Neuronal stem cell (in vitro differentiated cells): ENCODE results near the gene MOB4.

Experiments
- DNase-seq: peaks from one replicate; pipeline ENCODE4 v3.0.0-alpha.2; 2013; ENCODE audit warnings: low spot score
- H2AFZ ChIP-seq: one replicate; pipeline ENCODE4 v1.6.1; 2013; ENCODE audit warnings: mild to moderate bottlenecking, low read length, inconsistent platforms
- H2AK5ac ChIP-seq: 2 replicates; pipeline ENCODE4 v1.6.1; 2013; ENCODE audit warnings: low read depth, mild to moderate bottlenecking, inconsistent platforms, low read length, moderate library complexity, mixed read lengths
- H2BK120ac ChIP-seq: 2 replicates; pipeline ENCODE4 v1.6.1; 2013; ENCODE audit warnings: low read depth, mild to moderate bottlenecking, inconsistent platforms, low read length, moderate library complexity, mixed read lengths
- H2BK12ac ChIP-seq: one replicate; pipeline ENCODE4 v1.6.1; 2013; ENCODE audit warnings: low read length, inconsistent platforms
- H2BK15ac ChIP-seq: 2 replicates; pipeline ENCODE4 v1.6.1; 2013; ENCODE audit warnings: mild to moderate bottlenecking, low read length, inconsistent platforms, mixed read lengths
- H2BK5ac ChIP-seq: one replicate; pipeline ENCODE4 v1.6.1; 2013; ENCODE audit warnings: inconsistent platforms, mild to moderate bottlenecking, low read length, moderate library complexity
- H3K14ac ChIP-seq: one replicate; pipeline ENCODE4 v1.6.1; 2013; ENCODE audit warnings: low read length, inconsistent platforms
- H3K18ac ChIP-seq: 2 replicates; pipeline ENCODE4 v1.6.1; 2013; ENCODE audit warnings: low read length, inconsistent platforms
- H3K23ac ChIP-seq: 2 replicates; pipeline ENCODE4 v1.6.1; 2013; ENCODE audit warnings: low read depth, mild to moderate bottlenecking, mixed read lengths, low read length, inconsistent platforms; ENCODE audit not compliant: poor library complexity
- H3K27ac ChIP-seq: replicated peaks from 3 replicates; pipeline ENCODE4 v1.5.1; 2013; ENCODE audit warnings: low read length, inconsistent platforms
- H3K27me3 ChIP-seq, 3 experiments: 2 replicates each; pipeline ENCODE4 v1.6.1; 2013; ENCODE audit warnings: low read length in 3 of 3, mild to moderate bottlenecking in 2 of 3, inconsistent platforms in 1 of 3, low read depth in 1 of 3, mixed read lengths in 1 of 3, moderate library complexity in 1 of 3; ENCODE audit not compliant: control insufficient read depth in 3 of 3, insufficient read depth in 3 of 3
- H3K36me3 ChIP-seq, 2 donors: replicated peaks in 1 of 2; 2 replicates each; pipeline ENCODE4 v1.6.1; 2013; ENCODE audit warnings: low read length in 2 of 2; ENCODE audit not compliant: control insufficient read depth in 2 of 2, insufficient read depth in 2 of 2
- H3K4ac ChIP-seq: 2 replicates; pipeline ENCODE4 v1.6.1; 2013; ENCODE audit warnings: inconsistent platforms, mild to moderate bottlenecking, low read length, moderate library complexity
- H3K4me1 ChIP-seq, 2 donors: 1 replicate in 1 of 2; 2 replicates in 1 of 2; pipeline ENCODE4 v1.6.1; 2013; ENCODE audit warnings: low read length in 2 of 2, low read depth in 1 of 2; ENCODE audit not compliant: control insufficient read depth in 2 of 2, insufficient read depth in 1 of 2
- H3K4me2 ChIP-seq: one replicate; pipeline ENCODE4 v1.6.1; 2013; ENCODE audit warnings: mild to moderate bottlenecking, low read length, inconsistent platforms; ENCODE audit not compliant: insufficient read depth, poor library complexity, severe bottlenecking
- H3K4me3 ChIP-seq, 2 donors: 2 replicates each; pipeline ENCODE4 v1.5.1; 2013; ENCODE audit warnings: low read length in 2 of 2, mild to moderate bottlenecking in 2 of 2, inconsistent platforms in 1 of 2, moderate library complexity in 1 of 2
- H3K79me1 ChIP-seq: one replicate; pipeline ENCODE4 v1.6.1; 2013; ENCODE audit warnings: low read depth, mild to moderate bottlenecking, inconsistent platforms, low read length, moderate library complexity
- H3K9ac ChIP-seq: one replicate; pipeline ENCODE4 v1.6.1; 2013; ENCODE audit warnings: mild to moderate bottlenecking, low read depth, low read length, inconsistent platforms; ENCODE audit not compliant: poor library complexity
- H3K9me3 ChIP-seq, 2 donors: replicated peaks in 1 of 2; 2 replicates each; pipeline versions ENCODE3 to v1.6.1; 2013; ENCODE audit warnings: low read length in 2 of 2, mild to moderate bottlenecking in 2 of 2, inconsistent platforms in 1 of 2, low read depth in 1 of 2, mixed read lengths in 1 of 2, moderate library complexity in 1 of 2; ENCODE audit not compliant: control insufficient read depth in 2 of 2, insufficient read depth in 1 of 2
- H4K8ac ChIP-seq: one replicate; pipeline ENCODE4 v1.6.1; 2013; ENCODE audit warnings: low read depth, mild to moderate bottlenecking, inconsistent platforms, low read length, moderate library complexity
- H4K91ac ChIP-seq: one replicate; pipeline ENCODE4 v1.6.1; 2013; ENCODE audit warnings: low read length, low read depth, mild to moderate bottlenecking, inconsistent platforms; ENCODE audit not compliant: poor library complexity
- WGBS, 2 donors: extraction: QIAGEN DNeasy Blood & Tissue Kit; methylation state at CpG; one replicate each; pipeline ENCODE4 v1.1.7; 2013; ENCODE audit warnings: missing lambda C conversion rate in 2 of 2, mixed read lengths in 1 of 2; ENCODE audit not compliant: insufficient read length in 2 of 2, insufficient replicate concordance in 1 of 2; ENCODE audit errors: extremely low coverage in 2 of 2; 5-methylcytosine and 5-hydroxymethylcytosine counted together

MOB4 gene

GRCh38 chr2:197496695-197497094 is 19.2 kb upstream of the MOB4 start:
- no peak overlapping the region for H2BK12ac ChIP-seq
- H3K23ac ChIP-seq, result no peak overlapping the region
- H3K27me3 ChIP-seq, result no peaks in the 10 kb centered on the region
- H3K27ac ChIP-seq, result no peak overlapping the region
- no peak overlapping the region for H3K9ac ChIP-seq
- no peak overlapping the region for H3K4me2 ChIP-seq
- H3K4me3 ChIP-seq, result peak overlapping the region in 1 of 2 donors; percentile 13
- DNase-seq, result no peak
- H3K4me1 ChIP-seq, result peaks cover 0 to 15% of the 10 kb centered on the region in 2 donors
- H4K8ac ChIP-seq, result no peak overlapping the region
- peaks cover 3% of the 10 kb centered on the region for H3K79me1 ChIP-seq
- H3K9me3 ChIP-seq, result peaks cover 0 to under 1% of the 10 kb centered on the region in 2 donors
- no peak overlapping the region for H3K4ac ChIP-seq
- no peak overlapping the region for H2BK5ac ChIP-seq
- H2BK15ac ChIP-seq, result no peak overlapping the region
- H2AK5ac ChIP-seq, result no peak overlapping the region
- no peak overlapping the region for H3K14ac ChIP-seq
- no peak overlapping the region for H4K91ac ChIP-seq
- H2BK120ac ChIP-seq, result no peak overlapping the region
- no peak overlapping the region for H2AFZ ChIP-seq
- H3K36me3 ChIP-seq, result peaks cover 27 to 75% of the 10 kb centered on the region in 2 donors
- no peak overlapping the region for H3K18ac ChIP-seq

- Histone ChIP-seq H3K4ac (no peak overlapping the region), H2BK5ac (no peak overlapping the region), H3K4me1 (peaks cover 0 to 18% of the 10 kb centered on the region in 2 donors), H2BK15ac (no peak overlapping the region), H3K27me3 (no peaks in the 10 kb centered on the region), H3K18ac (no peak overlapping the region), H3K9me3 (peaks cover 0 to 3% of the 10 kb centered on the region in 2 donors), H3K14ac (no peak overlapping the region), H3K27ac (no peak overlapping the region), H2BK12ac (no peak overlapping the region), H4K91ac (no peak overlapping the region), H3K4me3 (peak overlapping the region in 1 of 2 donors; percentile 83), H2BK120ac (no peak overlapping the region), H3K9ac (no peak overlapping the region), H2AK5ac (no peak overlapping the region), H3K36me3 (peaks cover 22 to 75% of the 10 kb centered on the region in 2 donors), H2AFZ (no peak overlapping the region), H4K8ac (no peak overlapping the region), H3K4me2 (no peak overlapping the region), H3K23ac (no peak overlapping the region), H3K79me1 (peaks cover 3% of the 10 kb centered on the region)
- no CpG with 5 or more reads among the region's 2 CpGs for WGBS, 2 donors
- DNase-seq, result no peak
These were observed 18.5 kb upstream of the MOB4 start for GRCh38 chr2:197497326-197497725.

DNA sequence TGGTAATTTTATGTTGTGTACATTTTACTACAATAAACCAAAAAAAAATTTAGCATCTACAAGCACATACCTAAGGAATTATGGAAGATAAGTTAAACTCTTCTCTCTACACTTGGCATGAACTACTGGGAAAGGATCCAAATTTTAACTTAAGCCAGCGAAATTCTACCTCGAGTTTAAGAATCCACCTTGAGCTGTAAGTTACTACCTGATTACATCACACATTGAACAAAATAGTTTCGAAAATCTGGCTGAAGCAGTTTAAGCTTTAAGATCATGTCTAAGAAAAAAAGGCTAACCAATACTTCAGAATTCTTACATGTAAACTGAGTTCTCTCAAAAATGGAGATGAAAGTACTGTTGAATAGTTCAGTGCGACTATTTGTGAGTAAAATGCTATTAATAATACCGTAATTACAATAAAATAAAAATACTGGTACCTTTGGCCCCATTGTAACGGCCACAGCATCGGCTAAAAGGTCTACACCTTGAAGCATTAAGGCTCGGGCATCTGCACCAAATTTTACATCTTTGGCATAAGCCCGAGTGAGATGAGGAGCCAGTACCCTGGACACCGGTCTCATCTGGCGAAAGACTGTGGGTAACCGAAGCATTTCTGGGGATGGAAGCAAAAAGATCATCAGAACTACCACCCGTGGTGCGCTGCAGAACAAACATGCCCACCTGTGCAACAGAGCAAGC is 17.5 kb upstream of the MOB4 start:
- Histone ChIP-seq H3K9ac (peak overlapping the region; percentile 86), H3K4me2 (peak overlapping the region; percentile 75), H2BK120ac (no peak overlapping the region), H3K9me3 (peaks cover 0 to 3% of the 10 kb centered on the region in 2 donors), H3K14ac (no peak overlapping the region), H3K27ac (no peak overlapping the region), H3K4me3 (peak overlapping the region; percentile 83 to 93), H3K36me3 (peaks cover 20 to 75% of the 10 kb centered on the region in 2 donors), H3K79me1 (peaks cover 3% of the 10 kb centered on the region), H2BK12ac (no peak overlapping the region), H3K4ac (no peak overlapping the region), H2BK5ac (no peak overlapping the region), H3K23ac (no peak overlapping the region), H2AFZ (no peak overlapping the region), H4K91ac (no peak overlapping the region), H4K8ac (no peak overlapping the region), H3K18ac (no peak overlapping the region), H3K4me1 (peaks cover 0 to 20% of the 10 kb centered on the region in 2 donors), H2BK15ac (no peak overlapping the region), H3K27me3 (no peaks in the 10 kb centered on the region), H2AK5ac (no peak overlapping the region)
- DNase-seq, result no peak
- WGBS, 2 donors, result no CpG with 5 or more reads among the region's 14 CpGs

- peak overlapping the region; percentile 95 for H3K18ac ChIP-seq
- no CpG with 5 or more reads among the region's 46 CpGs for WGBS, 2 donors
- peak overlapping the region; percentile 86 for H3K9ac ChIP-seq
- H3K27me3 ChIP-seq, result no peaks in the 10 kb centered on the region
- peaks cover 17 to 75% of the 10 kb centered on the region in 2 donors for H3K36me3 ChIP-seq
- H3K23ac ChIP-seq, result peak overlapping the region; percentile 99
- no peak overlapping the region for H4K8ac ChIP-seq
- no peak overlapping the region for H3K4ac ChIP-seq
- peak overlapping the region; percentile 85 for H2AFZ ChIP-seq
- H4K91ac ChIP-seq, result peak overlapping the region; percentile 82
- peak overlapping the region; percentile 25 for H2AK5ac ChIP-seq
- H2BK5ac ChIP-seq, result peak overlapping the region; percentile 97
- H3K4me3 ChIP-seq, result peak overlapping the region; percentile 83 to 93
- H3K14ac ChIP-seq, result peak overlapping the region; percentile 39
- peaks cover 0 to 3% of the 10 kb centered on the region in 2 donors for H3K9me3 ChIP-seq
- peak overlapping the region; percentile 75 for H3K4me2 ChIP-seq
- H2BK120ac ChIP-seq, result peak overlapping the region; percentile 16
- H2BK12ac ChIP-seq, result no peak overlapping the region
- peaks cover 3% of the 10 kb centered on the region for H3K79me1 ChIP-seq
- peak overlapping the region; percentile 99 for H3K27ac ChIP-seq
- H2BK15ac ChIP-seq, result no peak overlapping the region
- peak; percentile 50 for DNase-seq
- peaks cover 0 to 20% of the 10 kb centered on the region in 2 donors for H3K4me1 ChIP-seq
These were observed 16.8 kb upstream of the MOB4 start for GRCh38 chr2:197498937-197499593.
